GM19324 (cell line): ENCODE data around the gene AK3.

Experiments used
- ATAC-seq: cut with Tn5 transposase; IDR thresholded peaks from one replicate; pipeline ENCODE4 v1.9.1; 2021; ENCODE audit warnings: mild to moderate bottlenecking, moderate library complexity; ENCODE audit not compliant: unreplicated experiment, low FRiP score

Gene AK3

GRCh38 chr9:4709380-4709779 lies 31.6 kb downstream of the AK3 start:
- no peak for ATAC-seq

- no peak for ATAC-seq
Measured at GRCh38 chr9:4706971-4707622, 33.9 kb downstream of the AK3 start.

- ATAC-seq = no peak
Measured at GRCh38 chr9:4706021-4706420, 35.0 kb downstream of the AK3 start.

- no peak for ATAC-seq
Measured at GRCh38 chr9:4704129-4704528, 36.9 kb downstream of the AK3 start.

GRCh38 chr9:4701526-4701925 lies 39.5 kb downstream of the AK3 start:
- no peak for ATAC-seq

GRCh38 chr9:4700932-4701331 lies 40.1 kb downstream of the AK3 start:
- no peak for ATAC-seq

- no peak for ATAC-seq
Measured at GRCh38 chr9:4700091-4700490, 40.9 kb downstream of the AK3 start.

- no peak for ATAC-seq
Measured at GRCh38 chr9:4691795-4692194, 49.2 kb downstream of the AK3 start.

GRCh38 chr9:4690144-4690543 lies 50.9 kb downstream of the AK3 start:
- ATAC-seq = no peak

- peak; percentile 48 for ATAC-seq
Measured at GRCh38 chr9:4689687-4690104, 51.3 kb downstream of the AK3 start.

GRCh38 chr9:4689021-4689420 lies 52.0 kb downstream of the AK3 start:
- ATAC-seq = no peak

GRCh38 chr9:4686584-4686983 lies 54.4 kb downstream of the AK3 start:
- no peak for ATAC-seq

GRCh38 chr9:4686112-4686511 lies 54.9 kb downstream of the AK3 start:
- no peak for ATAC-seq

GRCh38 chr9:4684820-4685219 lies 56.2 kb downstream of the AK3 start:
- no peak for ATAC-seq

- ATAC-seq = no peak
Measured at GRCh38 chr9:4680750-4681149, 60.3 kb downstream of the AK3 start.

GRCh38 chr9:4680173-4680525 lies 60.9 kb downstream of the AK3 start:
- no peak for ATAC-seq

GRCh38 chr9:4679268-4680172 lies 61.5 kb downstream of the AK3 start, which contains the start of gene CDC37L1:
Gene CDC37L1, plus strand, starts transcription at chr9:4679569. Its CDS starts 199 bp downstream, at chr9:4679768.
- ATAC-seq = peak; percentile 97

GRCh38 chr9:4678679-4679267 lies 62.2 kb downstream of the AK3 start:
- ATAC-seq = no peak

- ATAC-seq = no peak
Measured at GRCh38 chr9:4677392-4677791, 63.6 kb downstream of the AK3 start.

GRCh38 chr9:4674783-4675182 lies 66.2 kb downstream of the AK3 start:
- no peak for ATAC-seq

- no peak for ATAC-seq
Measured at GRCh38 chr9:4671737-4672136, 69.3 kb downstream of the AK3 start.
